Loucy (cell line): ENCODE data around the gene PCCA.

ENCODE experiments used
- H2AFZ ChIP-seq: fragments of 200-600 bp; sonication (generic); 2 replicates; pipeline ENCODE4 v1.6.0; 2016; ENCODE audit warnings: antibody characterized with exemption, mild to moderate bottlenecking, low read length, moderate library complexity
- H3F3A ChIP-seq: fragments of 200-600 bp; 2 replicates; pipeline ENCODE4 v1.6.0; 2016; ENCODE audit warnings: antibody characterized with exemption, low read depth, mild to moderate bottlenecking
- H3K27me3 ChIP-seq: fragments of 200-600 bp; sonication (generic); 2 replicates; pipeline ENCODE4 v1.6.1; 2014; ENCODE audit warnings: low read length, mild to moderate bottlenecking; ENCODE audit not compliant: insufficient read depth, poor library complexity, severe bottlenecking
- H3K36me3 ChIP-seq: fragments of 200-600 bp; sonication (generic); 2 replicates; pipeline ENCODE4 v1.6.1; 2016; ENCODE audit warnings: low read length; ENCODE audit not compliant: insufficient read depth
- H3K4me1 ChIP-seq: fragments of 200-600 bp; sonication (generic); 2 replicates; pipeline ENCODE4 v1.5.1; 2014; ENCODE audit warnings: low read length, mild to moderate bottlenecking; ENCODE audit not compliant: insufficient read depth, poor library complexity, severe bottlenecking
- H3K4me2 ChIP-seq: fragments of 200-600 bp; sonication (generic); 2 replicates; pipeline ENCODE4 v1.6.0; 2014; ENCODE audit warnings: antibody characterized with exemption, low read length, low read depth, mild to moderate bottlenecking; ENCODE audit not compliant: poor library complexity, severe bottlenecking
- H3K4me3 ChIP-seq: fragments of 200-600 bp; sonication (generic); 2 replicates; pipeline ENCODE4 v1.5.1; 2014; ENCODE audit warnings: low read length, mild to moderate bottlenecking, mixed read lengths; ENCODE audit not compliant: poor library complexity, severe bottlenecking
- H3K79me2 ChIP-seq: fragments of 200-600 bp; sonication (generic); 2 replicates; pipeline ENCODE4 v1.6.1; 2014; ENCODE audit warnings: low read length; ENCODE audit not compliant: insufficient read depth
- H3K9ac ChIP-seq: fragments of 200-600 bp; sonication (generic); 2 replicates; pipeline ENCODE4 v1.6.0; 2014; ENCODE audit warnings: mild to moderate bottlenecking, low read depth, low read length, moderate library complexity; ENCODE audit not compliant: poor library complexity, severe bottlenecking
- H3K9me2 ChIP-seq: fragments of 200-600 bp; sonication (generic); replicated peaks from 2 replicates; pipeline ENCODE4 v1.6.1; 2016; ENCODE audit warnings: low read depth, low read length, mixed read lengths
- H3K9me3 ChIP-seq: fragments of 200-600 bp; sonication (generic); 2 replicates; pipeline ENCODE4 v1.6.1; 2014; ENCODE audit warnings: mild to moderate bottlenecking, antibody characterized with exemption, low read length, low read depth; ENCODE audit not compliant: insufficient read depth
- H4K20me1 ChIP-seq: fragments of 200-600 bp; sonication (generic); 2 replicates; pipeline ENCODE4 v1.6.0; 2014; ENCODE audit warnings: antibody characterized with exemption, low read length, mild to moderate bottlenecking; ENCODE audit not compliant: insufficient read depth, poor library complexity, severe bottlenecking
- CTCF ChIP-seq: fragments of 200-600 bp; sonication (generic); conservative IDR thresholded peaks from 2 replicates; pipeline ENCODE4 v1.5.1; 2014; ENCODE audit warnings: mild to moderate bottlenecking, antibody characterized with exemption, low read length
- EZH2phosphoT487 ChIP-seq: fragments of 200-600 bp; IDR thresholded peaks from 2 replicates; pipeline ENCODE4 v1.6.1; 2018; ENCODE audit warnings: antibody characterized with exemption, mild to moderate bottlenecking, moderate library complexity, borderline replicate concordance

The PCCA gene

GRCh38 chr13:100454876-100455275 lies 366.0 kb downstream of the PCCA start:
- no peaks in the 10 kb centered on the region for H3K9me2 ChIP-seq
- no peak overlapping the region for H2AFZ ChIP-seq
- no peaks in the 10 kb centered on the region for H3K36me3 ChIP-seq
- no peaks in the 10 kb centered on the region for H3K27me3 ChIP-seq
- H3K79me2 ChIP-seq = no peaks in the 10 kb centered on the region
- TF ChIP-seq CTCF (no peak), EZH2phosphoT487 (no peak)
- no peaks in the 10 kb centered on the region for H4K20me1 ChIP-seq
- no peak overlapping the region for H3K4me3 ChIP-seq
- no peaks in the 10 kb centered on the region for H3F3A ChIP-seq
- H3K4me2 ChIP-seq = peak overlapping the region; percentile 38
- H3K9ac ChIP-seq = no peak overlapping the region
- peaks cover 10% of the 10 kb centered on the region for H3K4me1 ChIP-seq
- H3K9me3 ChIP-seq = no peaks in the 10 kb centered on the region

- H3K4me2 ChIP-seq = no peak overlapping the region
- H3K79me2 ChIP-seq = no peaks in the 10 kb centered on the region
- no peaks in the 10 kb centered on the region for H3K36me3 ChIP-seq
- TF ChIP-seq EZH2phosphoT487 = no peak
- TF ChIP-seq CTCF = no peak
- no peaks in the 10 kb centered on the region for H3K9me2 ChIP-seq
- H2AFZ ChIP-seq = no peak overlapping the region
- H3K4me1 ChIP-seq = peaks cover 23% of the 10 kb centered on the region
- H3F3A ChIP-seq = no peaks in the 10 kb centered on the region
- no peak overlapping the region for H3K4me3 ChIP-seq
- no peaks in the 10 kb centered on the region for H3K9me3 ChIP-seq
- H3K9ac ChIP-seq = no peak overlapping the region
- no peaks in the 10 kb centered on the region for H3K27me3 ChIP-seq
- no peaks in the 10 kb centered on the region for H4K20me1 ChIP-seq
Measured at GRCh38 chr13:100458673-100459072, 369.8 kb downstream of the PCCA start.

GRCh38 chr13:100459747-100460146 lies 370.9 kb downstream of the PCCA start:
- Histone ChIP-seq H3K36me3 (no peaks in the 10 kb centered on the region), H3K9ac (no peak overlapping the region), H3K9me3 (no peaks in the 10 kb centered on the region), H3K4me3 (no peak overlapping the region), H2AFZ (no peak overlapping the region), H3K79me2 (no peaks in the 10 kb centered on the region), H3K4me2 (no peak overlapping the region), H3K27me3 (no peaks in the 10 kb centered on the region), H4K20me1 (no peaks in the 10 kb centered on the region), H3K9me2 (no peaks in the 10 kb centered on the region), H3K4me1 (peaks cover 29% of the 10 kb centered on the region), H3F3A (no peaks in the 10 kb centered on the region)
- TF ChIP-seq EZH2phosphoT487 (no peak), CTCF (no peak)
